Measurements from ENCODE around the gene FOXA2.

Gene FOXA2

GRCh38 chr20:22535483-22535882, 48.9 kb downstream of the FOXA2 start:
- TF ChIP-seq ZFX (IDR thresholded peaks at IDR 0.05) (no peak), CTCF (conservative IDR thresholded peaks at IDR 0.05) (no peak)
- no peak overlapping the region for H3K27ac ChIP-seq

- TF ChIP-seq CTCF (conservative IDR thresholded peaks at IDR 0.05), result no peak
- TF ChIP-seq ZFX (IDR thresholded peaks at IDR 0.05), result no peak
- H3K27ac ChIP-seq, result no peak overlapping the region
Observed at GRCh38 chr20:22533823-22534751, 50.3 kb downstream of the FOXA2 start.

- no peak for TF ChIP-seq CTCF (conservative IDR thresholded peaks at IDR 0.05)
- no peak for TF ChIP-seq ZFX (IDR thresholded peaks at IDR 0.05)
- no peak overlapping the region for H3K27ac ChIP-seq
Observed at GRCh38 chr20:22532598-22532997, 51.8 kb downstream of the FOXA2 start.

GRCh38 chr20:22531756-22532155, 52.6 kb downstream of the FOXA2 start:
- no peak overlapping the region for H3K27ac ChIP-seq
- TF ChIP-seq ZFX (IDR thresholded peaks at IDR 0.05) (no peak), CTCF (conservative IDR thresholded peaks at IDR 0.05) (no peak)

- no peak overlapping the region for H3K27ac ChIP-seq
- TF ChIP-seq CTCF (conservative IDR thresholded peaks at IDR 0.05) (no peak), ZFX (IDR thresholded peaks at IDR 0.05) (no peak)
Observed at GRCh38 chr20:22531056-22531615, 53.2 kb downstream of the FOXA2 start.

All from C4-2B (cell line).